ENCODE results near the gene EFCAB6.

DNA sequence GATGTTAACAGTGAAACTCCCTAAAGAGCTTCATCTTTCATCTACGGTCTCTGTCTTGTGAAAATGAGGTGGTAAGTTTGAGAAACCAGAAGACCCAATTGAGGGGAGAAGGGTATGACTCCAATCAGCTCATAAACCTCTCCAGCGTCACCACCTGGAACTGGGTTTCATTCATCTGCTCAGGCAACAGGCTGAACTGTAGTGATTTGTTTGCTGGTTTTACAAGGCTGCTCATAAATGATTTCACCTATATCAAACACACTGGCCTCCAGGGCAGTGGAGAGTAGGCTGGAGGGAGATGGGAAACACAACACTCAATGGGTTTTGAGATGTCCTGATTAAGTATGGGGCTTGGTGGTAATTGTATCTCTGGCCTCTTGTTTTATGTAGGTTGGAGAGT lies 79.0 kb downstream of the EFCAB6 start:
- TF ChIP-seq, protein P1, sequence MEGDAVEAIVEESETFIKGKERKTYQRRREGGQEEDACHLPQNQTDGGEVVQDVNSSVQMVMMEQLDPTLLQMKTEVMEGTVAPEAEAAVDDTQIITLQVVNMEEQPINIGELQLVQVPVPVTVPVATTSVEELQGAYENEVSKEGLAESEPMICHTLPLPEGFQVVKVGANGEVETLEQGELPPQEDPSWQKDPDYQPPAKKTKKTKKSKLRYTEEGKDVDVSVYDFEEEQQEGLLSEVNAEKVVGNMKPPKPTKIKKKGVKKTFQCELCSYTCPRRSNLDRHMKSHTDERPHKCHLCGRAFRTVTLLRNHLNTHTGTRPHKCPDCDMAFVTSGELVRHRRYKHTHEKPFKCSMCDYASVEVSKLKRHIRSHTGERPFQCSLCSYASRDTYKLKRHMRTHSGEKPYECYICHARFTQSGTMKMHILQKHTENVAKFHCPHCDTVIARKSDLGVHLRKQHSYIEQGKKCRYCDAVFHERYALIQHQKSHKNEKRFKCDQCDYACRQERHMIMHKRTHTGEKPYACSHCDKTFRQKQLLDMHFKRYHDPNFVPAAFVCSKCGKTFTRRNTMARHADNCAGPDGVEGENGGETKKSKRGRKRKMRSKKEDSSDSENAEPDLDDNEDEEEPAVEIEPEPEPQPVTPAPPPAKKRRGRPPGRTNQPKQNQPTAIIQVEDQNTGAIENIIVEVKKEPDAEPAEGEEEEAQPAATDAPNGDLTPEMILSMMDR (conservative IDR thresholded peaks at IDR 0.05; ENCODE audit: low read length): no peak
- TF ChIP-seq EZH2phosphoT487 (IDR thresholded peaks at IDR 0.05; ENCODE audit: borderline replicate concordance, low read depth, low read length): no peak
